GM04503 (cell line): ENCODE results near the gene TBCC.
"Not testable (repeated sequence)": the region's sequence is repeated elsewhere in the genome, so short reads cannot be mapped to it uniquely, and the experiment has no call there.

ENCODE experiments used
- DNase-seq: peaks from one replicate; pipeline ENCODE4 v3.0.0-alpha.2; 2012; ENCODE audit warnings: low read depth

The TBCC gene

GRCh38 chr6:42733867-42734481, 11.9 kb downstream of the TBCC start:
- not testable (repeated sequence) for DNase-seq

GRCh38 chr6:42729731-42730130, 16.2 kb downstream of the TBCC start:
- no peak for DNase-seq

- no peak for DNase-seq
Measured at GRCh38 chr6:42727627-42728026, 18.3 kb downstream of the TBCC start.

- no peak for DNase-seq
Measured at GRCh38 chr6:42727087-42727611, 18.8 kb downstream of the TBCC start.

- DNase-seq: peak; percentile 59
Measured at GRCh38 chr6:42726485-42727086, 19.3 kb downstream of the TBCC start.

GRCh38 chr6:42726026-42726425, 19.9 kb downstream of the TBCC start:
- no peak for DNase-seq

- DNase-seq: no peak
Measured at GRCh38 chr6:42724825-42725224, 21.1 kb downstream of the TBCC start.

- DNase-seq: no peak
Measured at GRCh38 chr6:42722497-42722896, 23.4 kb downstream of the TBCC start, which contains the start of gene PRPH2. PRPH2 (minus strand) TSS chr6:42722597; CDS start chr6:42722334, 263 bp downstream.

- DNase-seq: no peak
Measured at GRCh38 chr6:42720739-42721138, 25.2 kb downstream of the TBCC start.

- no peak for DNase-seq
Measured at GRCh38 chr6:42715871-42716270, 30.0 kb downstream of the TBCC start.

GRCh38 chr6:42714098-42714761, 31.7 kb downstream of the TBCC start:
- no peak for DNase-seq

- DNase-seq: no peak
Measured at GRCh38 chr6:42711930-42712329, 34.0 kb downstream of the TBCC start.

GRCh38 chr6:42710316-42710715, 35.6 kb downstream of the TBCC start:
- DNase-seq: no peak

- no peak for DNase-seq
Measured at GRCh38 chr6:42709871-42710270, 36.0 kb downstream of the TBCC start.

GRCh38 chr6:42708096-42708495, 37.8 kb downstream of the TBCC start:
- no peak for DNase-seq

GRCh38 chr6:42707595-42707994, 38.3 kb downstream of the TBCC start:
- no peak for DNase-seq

- DNase-seq: no peak
Measured at GRCh38 chr6:42704937-42705374, 40.9 kb downstream of the TBCC start.

GRCh38 chr6:42704251-42704936, 41.5 kb downstream of the TBCC start:
- no peak for DNase-seq

- not testable (repeated sequence) for DNase-seq
Measured at GRCh38 chr6:42702786-42703185, 43.1 kb downstream of the TBCC start.

- DNase-seq: no peak
Measured at GRCh38 chr6:42702200-42702599, 43.7 kb downstream of the TBCC start.

- no peak for DNase-seq
Measured at GRCh38 chr6:42698217-42698616, 47.7 kb downstream of the TBCC start.

- no peak for DNase-seq
Measured at GRCh38 chr6:42697268-42697655, 48.6 kb downstream of the TBCC start.
